Parathyroid adenoma (tissue), 2 donors: ENCODE measurements around the gene ACSL1.

Source experiments
- H2AFZ ChIP-seq: fragments of 300-600 bp; sonication (generic); one replicate; pipeline ENCODE4 v1.7.0; 2017; ENCODE audit warnings: antibody characterized with exemption, mild to moderate bottlenecking
- H3K27ac ChIP-seq: fragments of 300-600 bp; sonication (generic); one replicate; pipeline ENCODE4 v1.7.0; 2017
- H3K27me3 ChIP-seq: fragments of 300-600 bp; sonication (generic); one replicate; pipeline ENCODE4 v1.7.0; 2017; ENCODE audit warnings: low read length; ENCODE audit not compliant: control insufficient read depth, insufficient read depth
- H3K36me3 ChIP-seq: fragments of 300-600 bp; sonication (generic); one replicate; pipeline ENCODE4 v1.7.0; 2017; ENCODE audit warnings: low read length; ENCODE audit not compliant: control insufficient read depth, insufficient read depth
- H3K4me1 ChIP-seq: fragments of 300-600 bp; sonication (generic); one replicate; pipeline ENCODE4 v1.7.0; 2017; ENCODE audit warnings: control low read depth
- H3K4me2 ChIP-seq: fragments of 300-600 bp; sonication (generic); one replicate; pipeline ENCODE4 v1.7.0; 2017; ENCODE audit warnings: low read length
- H3K4me3 ChIP-seq: fragments of 300-600 bp; sonication (generic); one replicate; pipeline ENCODE4 v1.7.0; 2017; ENCODE audit warnings: low read depth, low read length
- H3K79me2 ChIP-seq: fragments of 300-600 bp; sonication (generic); one replicate; pipeline ENCODE4 v1.7.0; 2017; ENCODE audit warnings: control low read depth
- H3K9ac ChIP-seq: fragments of 300-600 bp; sonication (generic); one replicate; pipeline ENCODE4 v1.7.0; 2017; ENCODE audit warnings: mild to moderate bottlenecking
- H3K9me3 ChIP-seq: fragments of 300-600 bp; sonication (generic); one replicate; pipeline ENCODE4 v1.7.0; 2017; ENCODE audit warnings: low read length; ENCODE audit not compliant: control insufficient read depth
- CTCF ChIP-seq: fragments of 300-600 bp; sonication (generic); IDR thresholded peaks from one replicate; pipeline ENCODE4 v1.7.0; 2017; ENCODE audit warnings: antibody characterized with exemption, mild to moderate bottlenecking
- donor health status: primary hyperparathyroidism.

Gene ACSL1

GRCh38 chr4:184792950-184793555 is 32.7 kb downstream of the ACSL1 start:
- peaks cover 11% of the 10 kb centered on the region for H3K79me2 ChIP-seq
- TF ChIP-seq CTCF = no peak
- H3K27me3 ChIP-seq = no peaks in the 10 kb centered on the region
- no peaks in the 10 kb centered on the region for H3K9me3 ChIP-seq
- no peak overlapping the region for H3K9ac ChIP-seq
- H2AFZ ChIP-seq = no peak overlapping the region
- no peak overlapping the region for H3K4me3 ChIP-seq
- H3K4me1 ChIP-seq = no peaks in the 10 kb centered on the region
- no peak overlapping the region for H3K4me2 ChIP-seq
- no peaks in the 10 kb centered on the region for H3K36me3 ChIP-seq
- no peak overlapping the region for H3K27ac ChIP-seq

DNA sequence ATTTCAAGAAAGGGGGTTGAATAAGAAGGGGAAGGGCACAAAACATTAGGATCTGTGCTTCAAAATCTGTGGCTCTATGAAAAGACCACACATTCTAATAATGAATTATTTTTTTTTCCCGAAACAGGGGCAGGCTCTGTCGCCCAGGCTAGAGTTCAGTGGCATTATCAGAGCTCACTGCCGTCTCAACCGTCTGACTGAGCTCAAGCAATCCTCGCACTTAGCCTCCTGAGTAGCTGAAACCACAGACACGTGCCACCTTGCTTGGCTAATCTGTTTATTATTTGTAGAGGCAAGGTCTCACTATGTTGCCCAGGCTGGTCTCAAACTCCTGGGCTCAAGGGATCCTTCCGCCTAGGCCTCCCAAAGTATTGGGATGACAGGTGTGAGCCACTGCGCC is 33.4 kb downstream of the ACSL1 start:
- Histone ChIP-seq H3K9me3 (no peaks in the 10 kb centered on the region), H3K4me2 (no peak overlapping the region), H3K4me3 (no peak overlapping the region), H3K9ac (no peak overlapping the region), H3K79me2 (peaks cover 11% of the 10 kb centered on the region), H2AFZ (no peak overlapping the region), H3K36me3 (no peaks in the 10 kb centered on the region), H3K27ac (no peak overlapping the region), H3K4me1 (peaks cover under 1% of the 10 kb centered on the region), H3K27me3 (no peaks in the 10 kb centered on the region)
- no peak for TF ChIP-seq CTCF

DNA sequence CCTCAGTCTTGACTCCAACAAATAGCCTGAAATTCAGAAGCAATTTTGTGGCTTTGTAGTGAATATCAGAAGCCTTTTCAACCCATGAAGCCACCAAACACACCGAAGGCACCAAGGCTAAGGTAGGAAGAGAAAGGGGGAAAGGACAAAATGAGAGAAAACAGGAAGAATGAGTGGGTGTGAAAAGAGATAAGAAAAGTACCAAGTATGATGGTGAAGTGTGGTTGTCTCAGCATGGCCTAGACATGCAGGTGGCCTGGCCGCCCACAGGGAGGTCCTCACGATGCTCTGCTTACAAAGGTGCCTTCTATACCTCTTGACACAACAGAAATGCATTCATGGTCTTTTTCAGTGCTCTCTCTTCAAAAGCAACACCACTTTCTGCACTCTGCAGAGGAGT is 34.9 kb downstream of the ACSL1 start:
- Histone ChIP-seq H3K9ac (no peak overlapping the region), H3K36me3 (no peaks in the 10 kb centered on the region), H3K9me3 (no peaks in the 10 kb centered on the region), H3K4me2 (no peak overlapping the region), H3K27me3 (no peaks in the 10 kb centered on the region), H2AFZ (no peak overlapping the region), H3K4me3 (no peak overlapping the region), H3K27ac (no peak overlapping the region), H3K4me1 (peaks cover 3% of the 10 kb centered on the region), H3K79me2 (peaks cover 3% of the 10 kb centered on the region)
- TF ChIP-seq CTCF = no peak

DNA sequence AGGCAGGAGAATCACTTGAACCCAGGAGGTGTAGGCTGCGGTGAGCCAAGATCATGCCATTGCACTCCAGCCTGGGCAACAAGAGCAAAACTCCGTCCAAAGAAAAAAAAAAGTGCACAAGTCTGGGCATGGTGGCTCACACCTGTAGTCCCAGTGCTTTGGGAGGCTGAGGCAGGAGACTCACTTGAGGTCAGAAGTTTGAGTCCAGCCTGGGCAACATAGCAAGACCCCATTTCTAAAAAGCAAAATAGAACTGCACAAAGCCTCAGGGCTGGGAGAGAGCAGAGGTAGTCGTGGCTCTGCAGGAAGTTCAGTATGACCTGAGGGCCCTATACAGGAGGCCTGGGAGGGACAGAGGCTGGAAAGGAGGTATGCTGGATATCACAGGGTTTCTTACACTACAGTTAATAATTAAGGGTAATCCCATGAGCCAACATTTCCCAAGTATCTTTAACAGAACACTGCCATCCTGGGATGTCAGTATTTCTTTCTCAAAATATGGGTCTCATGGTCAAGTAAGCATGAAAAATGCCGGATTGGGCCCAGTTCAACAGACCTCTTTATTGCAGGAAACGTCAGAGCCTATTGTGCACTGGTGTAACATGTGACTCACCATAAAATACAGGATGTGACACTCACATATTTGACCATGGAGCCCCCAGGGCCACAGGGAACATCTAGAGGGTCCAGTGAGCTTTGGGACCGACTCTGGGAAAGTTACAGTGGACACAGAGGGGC is 37.8 kb downstream of the ACSL1 start:
- TF ChIP-seq CTCF = no peak
- Histone ChIP-seq H3K9ac (no peak overlapping the region), H3K79me2 (no peaks in the 10 kb centered on the region), H3K4me3 (no peak overlapping the region), H3K36me3 (no peaks in the 10 kb centered on the region), H3K27ac (no peak overlapping the region), H2AFZ (no peak overlapping the region), H3K9me3 (no peaks in the 10 kb centered on the region), H3K27me3 (no peaks in the 10 kb centered on the region), H3K4me2 (peak overlapping the region; percentile 36), H3K4me1 (peaks cover 3% of the 10 kb centered on the region)

- no peaks in the 10 kb centered on the region for H3K9me3 ChIP-seq
- no peaks in the 10 kb centered on the region for H3K27me3 ChIP-seq
- no peaks in the 10 kb centered on the region for H3K36me3 ChIP-seq
- H2AFZ ChIP-seq = no peak overlapping the region
- no peak overlapping the region for H3K27ac ChIP-seq
- H3K9ac ChIP-seq = no peak overlapping the region
- H3K79me2 ChIP-seq = no peaks in the 10 kb centered on the region
- TF ChIP-seq CTCF = no peak
- H3K4me2 ChIP-seq = no peak overlapping the region
- H3K4me3 ChIP-seq = no peak overlapping the region
- peaks cover 3% of the 10 kb centered on the region for H3K4me1 ChIP-seq
Observed at GRCh38 chr4:184785813-184786212, 40.0 kb downstream of the ACSL1 start.
